WTC11 (cell line): ENCODE data around the gene EFNA5. TPM values are rescaled to one million over a fixed set of nuclear protein-coding genes. Genes with fewer than 3 reads are reported as not detected.

ENCODE experiments used
- ATAC-seq: fragments of 200-7000 bp; cut with Tn5 transposase; 2 replicates; pipeline ENCODE4 v1.10.0; 2021; ENCODE audit warnings: mild to moderate bottlenecking, moderate library complexity
- CTCF ChIA-PET: fragments of 300-600 bp; sonication (Branson Sonifier 250); formaldehyde crosslinking; loops from one replicate; lab custom pipeline; 2021; ENCODE audit warnings: antibody characterized with exemption; lab: Charles Lee
- POLR2A ChIA-PET: fragments of 350-600 bp; sonication (Branson Sonifier 250); formaldehyde crosslinking; loops from one replicate; lab custom pipeline; 2021; ENCODE audit warnings: antibody characterized with exemption; lab: Charles Lee
- DNase-seq: peaks from one replicate; pipeline ENCODE4 v3.0.0; 2021; ENCODE audit warnings: low spot score
- H3K27ac Mint-ChIP-seq: 2 replicates; pipeline ENCODE4 v1.8.0; 2021; ENCODE audit warnings: mixed read lengths
- H3K27me3 Mint-ChIP-seq: 2 replicates; pipeline ENCODE4 v1.8.0; 2021; ENCODE audit warnings: low read depth, mild to moderate bottlenecking, moderate library complexity, mixed read lengths
- H3K36me3 Mint-ChIP-seq: 2 replicates; pipeline ENCODE4 v1.8.0; 2021; ENCODE audit warnings: mixed read lengths
- H3K4me1 Mint-ChIP-seq: 2 replicates; pipeline ENCODE4 v1.8.0; 2022; ENCODE audit warnings: mixed read lengths
- H3K4me3 Mint-ChIP-seq: 2 replicates; pipeline ENCODE4 v1.8.0; 2021; ENCODE audit warnings: mild to moderate bottlenecking, moderate library complexity, mixed read lengths
- H3K9me3 Mint-ChIP-seq: 2 replicates; pipeline ENCODE4 v1.8.0; 2021; ENCODE audit warnings: mixed read lengths
- ATF1 ChIP-seq: sonication (generic); formaldehyde crosslinking; IDR thresholded peaks from 2 replicates; pipeline ENCODE4 v1.8.1; 2023; ENCODE audit warnings: mild to moderate bottlenecking, moderate library complexity, missing genetic modification reagents
- CREB1 ChIP-seq: sonication (generic); formaldehyde crosslinking; IDR thresholded peaks from 2 replicates; pipeline ENCODE4 v1.8.0; 2023; ENCODE audit warnings: mild to moderate bottlenecking, missing genetic modification reagents
- CREM ChIP-seq: sonication (generic); formaldehyde crosslinking; IDR thresholded peaks from 2 replicates; pipeline ENCODE4 v1.8.1; 2022; ENCODE audit warnings: mild to moderate bottlenecking, missing genetic modification reagents, moderate library complexity
- CTCF ChIP-seq: fragments of 200-600 bp; IDR thresholded peaks from 2 replicates; pipeline ENCODE4 v1.8.0; 2022; ENCODE audit warnings: antibody characterized with exemption
- E2F5 ChIP-seq: sonication (generic); formaldehyde crosslinking; IDR thresholded peaks from 2 replicates; pipeline ENCODE4 v1.8.1; 2022; ENCODE audit warnings: mild to moderate bottlenecking, moderate library complexity, missing genetic modification reagents
- EMX1 ChIP-seq: fragments of 250-450 bp; sonication (Bioruptor Pico); IDR thresholded peaks from 2 replicates; pipeline ENCODE4 v1.8.0; 2021; ENCODE audit warnings: mild to moderate bottlenecking
- NR1H2 ChIP-seq: sonication (generic); formaldehyde crosslinking; IDR thresholded peaks from 2 replicates; pipeline ENCODE4 v1.9.0; 2021; ENCODE audit warnings: mild to moderate bottlenecking, moderate library complexity, missing genetic modification reagents
- RELA ChIP-seq: sonication (generic); formaldehyde crosslinking; IDR thresholded peaks from 2 replicates; pipeline ENCODE4 v1.8.1; 2022; ENCODE audit warnings: missing genetic modification reagents, mild to moderate bottlenecking, borderline replicate concordance
- RORB ChIP-seq: fragments of 250-450 bp; sonication (Bioruptor Pico); IDR thresholded peaks from 2 replicates; pipeline ENCODE4 v1.9.0; 2021; ENCODE audit warnings: mild to moderate bottlenecking
- TEAD1 ChIP-seq: sonication (generic); formaldehyde crosslinking; IDR thresholded peaks from 2 replicates; pipeline ENCODE4 v1.8.0; 2022; ENCODE audit warnings: mild to moderate bottlenecking, missing genetic modification reagents
- ZBTB21 ChIP-seq: sonication (generic); formaldehyde crosslinking; IDR thresholded peaks from 2 replicates; pipeline ENCODE4 v1.8.1; 2023; ENCODE audit warnings: mild to moderate bottlenecking, missing genetic modification reagents, borderline replicate concordance
- ZMAT4 ChIP-seq: fragments of 250-450 bp; sonication (Bioruptor Pico); IDR thresholded peaks from 2 replicates; pipeline ENCODE4 v1.9.0; 2021; ENCODE audit warnings: mild to moderate bottlenecking
- ZNF138 ChIP-seq: sonication (generic); formaldehyde crosslinking; conservative IDR thresholded peaks from 2 replicates; pipeline ENCODE4 v1.8.1; 2022; ENCODE audit warnings: mild to moderate bottlenecking, moderate library complexity, missing genetic modification reagents
- ZNF232 ChIP-seq: sonication (generic); formaldehyde crosslinking; IDR thresholded peaks from 2 replicates; pipeline ENCODE4 v1.8.0; 2022; ENCODE audit warnings: mild to moderate bottlenecking, missing genetic modification reagents
- ZNF425 ChIP-seq: fragments of 250-450 bp; sonication (Bioruptor Pico); conservative IDR thresholded peaks from 2 replicates; pipeline ENCODE4 v1.9.0; 2021; ENCODE audit warnings: mild to moderate bottlenecking
- total RNA-seq: library from RNA; stranded (reverse); gene quantifications from 3 replicates; pipeline ENCODE4 v1.2.3, GENCODE V29; 2021
- TF ChIP-seq, protein P1 (sequence below): sonication (generic); formaldehyde crosslinking; IDR thresholded peaks from 2 replicates; pipeline ENCODE4 v1.8.1; 2022; ENCODE audit warnings: low read depth, missing genetic modification reagents, borderline replicate concordance

EFNA5 gene
- total RNA-seq, 1 experiment from 2014 or later, result 17.4 TPM

DNA sequence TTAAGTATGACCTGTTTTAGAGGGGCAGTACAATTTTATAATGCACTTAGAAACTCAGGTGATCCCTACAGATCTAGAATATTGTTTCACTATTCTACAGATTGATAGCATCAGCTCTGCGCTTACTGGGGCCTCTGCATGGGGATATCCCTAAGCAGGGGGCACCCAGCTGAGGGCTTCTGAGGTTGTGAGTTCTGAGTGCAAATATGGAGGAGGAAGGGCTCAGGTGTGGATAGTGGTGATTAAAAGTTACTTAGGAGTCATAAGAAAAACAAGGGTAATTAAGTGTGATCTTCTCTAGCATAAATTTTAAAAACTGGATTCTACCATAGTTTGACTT is 274.4 kb downstream of the EFNA5 start:
- ATAC-seq (peak; percentile 30; the same call in 1 of the 2 replicates), DNase-seq (no peak)
- H3K36me3 Mint-ChIP-seq, result no peaks in the 10 kb centered on the region
- H3K9me3 Mint-ChIP-seq, result no peaks in the 10 kb centered on the region
- TF ChIP-seq, protein P1, sequence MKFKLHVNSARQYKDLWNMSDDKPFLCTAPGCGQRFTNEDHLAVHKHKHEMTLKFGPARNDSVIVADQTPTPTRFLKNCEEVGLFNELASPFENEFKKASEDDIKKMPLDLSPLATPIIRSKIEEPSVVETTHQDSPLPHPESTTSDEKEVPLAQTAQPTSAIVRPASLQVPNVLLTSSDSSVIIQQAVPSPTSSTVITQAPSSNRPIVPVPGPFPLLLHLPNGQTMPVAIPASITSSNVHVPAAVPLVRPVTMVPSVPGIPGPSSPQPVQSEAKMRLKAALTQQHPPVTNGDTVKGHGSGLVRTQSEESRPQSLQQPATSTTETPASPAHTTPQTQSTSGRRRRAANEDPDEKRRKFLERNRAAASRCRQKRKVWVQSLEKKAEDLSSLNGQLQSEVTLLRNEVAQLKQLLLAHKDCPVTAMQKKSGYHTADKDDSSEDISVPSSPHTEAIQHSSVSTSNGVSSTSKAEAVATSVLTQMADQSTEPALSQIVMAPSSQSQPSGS (CRISPR knock-in tag), result no peak
- TF ChIP-seq CTCF (no peak), RELA (no peak), EMX1 (CRISPR knock-in tag) (no peak), E2F5 (CRISPR knock-in tag) (no peak), ATF1 (CRISPR knock-in tag) (no peak), ZBTB21 (no peak), CREM (no peak)
- H3K27ac Mint-ChIP-seq, result peak overlapping the region; percentile 32; the same call in 1 of the 2 replicates
- H3K4me3 Mint-ChIP-seq, result no peak overlapping the region
- ChIA-PET POLR2A (no interaction called here), CTCF (interaction anchor here (0.5 kb wide), 1 partner anchor 27 kb away, joined by 3 read pairs; no protein-coding TSS in a partner anchor)
- H3K27me3 Mint-ChIP-seq, result peaks cover 24% of the 10 kb centered on the region
- H3K4me1 Mint-ChIP-seq, result peaks cover 72% of the 10 kb centered on the region

DNA sequence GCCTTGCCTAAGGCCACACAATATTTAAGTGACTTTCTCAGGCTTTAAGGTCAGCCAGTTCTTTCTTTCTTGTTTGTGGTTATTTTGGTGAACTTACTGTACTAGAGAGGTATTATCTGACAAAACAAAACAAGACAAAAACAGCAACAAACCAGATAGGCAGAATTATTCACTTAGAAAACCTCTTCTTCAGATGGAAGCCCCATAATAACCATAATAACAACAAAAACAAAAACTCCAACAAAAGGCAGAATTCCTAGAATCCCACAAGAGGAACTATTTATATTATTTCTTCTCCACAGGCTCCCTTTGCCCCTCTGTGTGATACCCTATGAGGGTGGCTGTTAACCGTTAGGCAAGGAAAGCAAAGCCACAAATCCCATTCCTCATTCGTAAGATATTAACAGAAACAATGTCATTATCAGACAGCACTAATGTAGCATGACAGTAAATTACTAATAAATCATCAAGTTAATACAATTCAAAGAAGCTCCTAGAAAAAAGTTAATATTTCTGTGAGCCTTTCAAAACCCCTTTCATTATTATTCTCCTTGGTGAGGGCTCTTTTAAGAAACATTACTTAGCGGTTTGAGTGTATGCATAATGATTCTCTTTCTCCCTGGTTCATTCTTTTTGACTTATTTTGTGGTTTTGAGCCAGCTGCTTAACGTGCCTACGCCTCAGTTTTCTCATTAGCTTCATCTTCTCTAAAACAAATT is 274.9 kb downstream of the EFNA5 start:
- POLR2A ChIA-PET, result no interaction called here
- CTCF ChIA-PET, result interaction anchor here (0.5 kb wide), 1 partner anchor 28 kb away, joined by 3 read pairs; no protein-coding TSS in a partner anchor
- H3K27ac Mint-ChIP-seq, result peak overlapping the region; percentile 32; the same call in 1 of the 2 replicates

More for the DNA sequence above, 274.9 kb downstream of the EFNA5 start:
- H3K4me3 Mint-ChIP-seq, result no peak overlapping the region
- ATAC-seq, result no peak
- H3K27me3 Mint-ChIP-seq, result peaks cover 24% of the 10 kb centered on the region
- no peaks in the 10 kb centered on the region for H3K9me3 Mint-ChIP-seq
- H3K36me3 Mint-ChIP-seq, result no peaks in the 10 kb centered on the region
- no peak for DNase-seq
- no peak for TF ChIP-seq ZNF138
- TF ChIP-seq E2F5 (CRISPR knock-in tag), result no peak
- TF ChIP-seq NR1H2 (CRISPR knock-in tag), result no peak
- no peak for TF ChIP-seq ZNF425 (CRISPR knock-in tag)
- TF ChIP-seq ZNF232 (CRISPR knock-in tag), result no peak
- TF ChIP-seq ZMAT4, result no peak
- no peak for TF ChIP-seq RORB
- no peak for TF ChIP-seq CREB1 (CRISPR knock-in tag)
- TF ChIP-seq CREM, result no peak
- TF ChIP-seq TEAD1 (CRISPR knock-in tag), result no peak
- TF ChIP-seq, all 79 proteins: peak for 0
- H3K4me1 Mint-ChIP-seq, result peaks cover 66% of the 10 kb centered on the region
